H7 (cell line): ENCODE results near the gene KCNJ11. TPM values are rescaled to one million over a fixed set of nuclear protein-coding genes. Genes with fewer than 3 reads are reported as not detected.
A peak's percentile ranks its signal among the peaks of the same experiment; 100 is the strongest.

Experiments used
- DNase-seq: peaks from one replicate; pipeline ENCODE4 v3.0.0; 2012
- H3K27me3 ChIP-seq: 2 replicates; pipeline ENCODE4 v1.6.0; 2011; ENCODE audit warnings: mild to moderate bottlenecking, low read length; ENCODE audit not compliant: control insufficient read depth, insufficient read depth
- H3K36me3 ChIP-seq: replicated peaks from 2 replicates; pipeline ENCODE4 v1.5.1; 2011; ENCODE audit warnings: low read length; ENCODE audit not compliant: control insufficient read depth, insufficient read depth
- H3K4me3 ChIP-seq: 2 replicates; pipeline ENCODE4 v1.5.1; 2011; ENCODE audit warnings: low read depth, mild to moderate bottlenecking, control low read depth, low read length, moderate library complexity; ENCODE audit not compliant: insufficient read depth
- total RNA-seq: library from RNA; depleted of rRNA; stranded (reverse); fragments of >200 nt; shearing (Covaris generic); gene quantifications from 2 replicates; pipeline ENCODE4 v1.2.3, GENCODE V29; 2014

KCNJ11 gene
- total RNA-seq, 1 experiment from 2014 or later = 2.1 TPM

- DNase-seq = no peak
- H3K27me3 ChIP-seq = no peaks in the 10 kb centered on the region
- no peaks in the 10 kb centered on the region for H3K36me3 ChIP-seq
- H3K4me3 ChIP-seq = no peak overlapping the region
Measured at GRCh38 chr11:17414992-17415391, 26.5 kb upstream of the KCNJ11 start.

DNA sequence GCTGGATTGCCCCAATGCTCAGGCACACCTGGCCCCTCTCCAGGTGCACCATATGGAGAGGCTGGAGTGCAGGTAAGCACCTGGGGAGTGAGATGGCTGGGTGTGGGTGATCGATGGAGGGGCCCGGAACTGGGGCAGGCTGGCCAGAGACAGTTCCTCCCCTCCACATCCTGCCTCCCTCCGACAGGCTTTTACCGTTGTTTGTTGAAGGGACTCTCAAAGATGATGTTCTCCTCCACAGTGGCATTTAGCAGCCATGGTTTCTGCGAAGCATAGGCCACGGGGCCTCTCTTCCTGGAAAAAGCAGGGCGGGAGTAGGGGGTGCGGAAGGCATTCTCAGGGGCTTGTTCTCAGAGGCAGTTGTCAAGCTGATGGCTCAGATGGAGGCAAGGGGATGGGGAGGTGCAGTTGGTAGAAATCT lies 25.9 kb upstream of the KCNJ11 start:
- DNase-seq = no peak
- Histone ChIP-seq H3K27me3 (no peaks in the 10 kb centered on the region), H3K4me3 (no peak overlapping the region), H3K36me3 (no peaks in the 10 kb centered on the region)

DNA sequence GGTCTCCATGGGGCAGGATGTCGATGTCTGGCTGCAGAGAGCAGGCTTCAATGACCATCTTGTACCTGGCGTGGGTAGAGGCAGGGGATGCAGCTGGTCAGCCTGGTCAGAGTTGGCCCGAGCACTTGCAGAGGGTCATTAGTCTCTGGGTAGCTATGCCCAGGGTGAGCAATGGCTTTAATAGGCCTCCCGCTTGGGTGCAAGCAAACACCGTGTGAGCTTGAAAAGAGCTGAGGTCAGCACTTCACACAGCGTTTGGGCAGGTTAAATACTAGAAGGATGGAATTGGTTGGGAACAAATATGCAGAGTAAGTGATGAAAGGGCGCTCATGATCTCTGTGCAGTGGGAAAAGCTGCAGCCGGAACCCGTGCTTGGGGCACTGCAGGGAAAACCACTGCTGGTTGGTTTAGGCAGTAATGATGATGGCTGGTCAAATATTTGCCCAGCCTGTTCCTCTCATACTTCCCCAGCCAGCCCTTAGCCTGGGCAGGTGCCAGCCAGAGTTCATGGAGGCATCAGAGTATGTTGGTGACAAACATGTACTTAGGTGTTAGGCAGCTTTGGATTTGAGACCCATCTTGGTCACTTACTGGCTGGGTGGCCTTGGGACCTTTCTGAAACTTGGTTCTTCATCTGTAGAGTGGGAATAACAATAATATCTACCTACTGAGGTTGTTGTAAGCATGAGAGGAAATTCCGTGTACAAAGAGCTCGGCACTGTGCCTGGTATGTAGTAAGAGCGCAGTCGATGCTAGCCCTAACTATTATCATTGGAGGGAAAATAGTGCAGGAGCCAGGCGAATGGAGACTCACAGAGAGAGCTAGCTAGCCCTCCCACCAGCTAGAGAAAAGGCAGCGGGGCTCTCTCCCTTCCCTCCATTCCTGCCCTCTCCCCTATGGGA lies 25.2 kb upstream of the KCNJ11 start:
- Histone ChIP-seq H3K36me3 (no peaks in the 10 kb centered on the region), H3K27me3 (no peaks in the 10 kb centered on the region), H3K4me3 (no peak overlapping the region)
- DNase-seq = no peak

DNA sequence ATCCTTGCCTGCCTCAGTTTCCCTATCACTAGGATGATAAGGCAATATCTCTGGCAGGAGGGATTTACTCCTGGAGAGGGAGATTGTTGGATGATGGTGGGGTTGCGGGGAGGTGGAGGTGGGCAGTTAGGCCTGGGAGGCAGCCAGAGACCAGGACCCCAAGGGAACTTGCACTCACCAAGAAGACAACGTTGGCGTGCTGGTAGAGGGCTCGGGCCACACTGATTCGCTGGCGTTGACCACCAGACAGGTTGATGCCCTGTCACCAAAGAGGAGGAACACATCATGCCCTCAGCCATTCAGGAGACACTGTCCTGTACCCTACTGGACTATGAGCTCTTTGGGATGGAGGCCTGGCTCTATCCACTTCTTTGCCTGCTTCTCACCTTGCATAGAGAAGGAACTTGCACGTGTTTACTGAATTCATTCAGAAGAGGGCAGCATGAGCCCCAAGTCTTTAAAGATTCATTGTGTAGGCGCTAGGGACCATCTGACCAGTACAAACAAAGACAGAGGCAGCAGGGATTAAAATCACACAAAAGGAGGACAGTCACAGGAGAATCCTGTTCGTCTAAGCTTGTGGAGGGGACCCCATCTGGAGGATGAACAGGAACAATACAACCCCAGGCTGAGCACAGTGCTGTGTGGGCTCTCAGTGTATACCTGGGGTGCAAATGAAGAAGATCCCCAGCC lies 24.2 kb upstream of the KCNJ11 start:
- H3K4me3 ChIP-seq = no peak overlapping the region
- DNase-seq = peak; percentile 75
- H3K36me3 ChIP-seq = no peaks in the 10 kb centered on the region
- H3K27me3 ChIP-seq = no peaks in the 10 kb centered on the region

DNA sequence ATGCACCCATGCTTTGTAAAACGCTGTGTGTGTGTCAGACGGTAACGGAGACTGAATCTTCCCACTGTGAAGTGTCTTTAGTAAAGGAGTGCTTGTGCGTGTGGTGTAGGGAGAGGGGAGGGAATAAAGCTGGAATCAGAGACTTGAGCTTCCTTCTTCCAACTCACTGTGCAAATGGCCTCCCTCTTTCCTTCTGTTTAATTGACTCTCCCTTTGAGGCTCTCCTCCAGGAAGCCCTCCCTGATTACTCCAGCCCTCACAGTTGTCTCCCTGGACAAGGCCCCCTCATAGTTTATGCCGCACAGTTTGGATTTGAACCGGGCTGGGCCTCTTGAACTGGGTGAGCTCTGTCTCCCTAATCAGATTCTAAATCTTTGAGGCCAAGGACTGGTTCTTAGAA lies 23.0 kb upstream of the KCNJ11 start:
- no peak for DNase-seq
- Histone ChIP-seq H3K36me3 (no peaks in the 10 kb centered on the region), H3K27me3 (no peaks in the 10 kb centered on the region), H3K4me3 (no peak overlapping the region)

- Histone ChIP-seq H3K36me3 (no peaks in the 10 kb centered on the region), H3K4me3 (no peak overlapping the region), H3K27me3 (no peaks in the 10 kb centered on the region)
- DNase-seq = no peak
Measured at GRCh38 chr11:17410606-17411379, 22.3 kb upstream of the KCNJ11 start.

DNA sequence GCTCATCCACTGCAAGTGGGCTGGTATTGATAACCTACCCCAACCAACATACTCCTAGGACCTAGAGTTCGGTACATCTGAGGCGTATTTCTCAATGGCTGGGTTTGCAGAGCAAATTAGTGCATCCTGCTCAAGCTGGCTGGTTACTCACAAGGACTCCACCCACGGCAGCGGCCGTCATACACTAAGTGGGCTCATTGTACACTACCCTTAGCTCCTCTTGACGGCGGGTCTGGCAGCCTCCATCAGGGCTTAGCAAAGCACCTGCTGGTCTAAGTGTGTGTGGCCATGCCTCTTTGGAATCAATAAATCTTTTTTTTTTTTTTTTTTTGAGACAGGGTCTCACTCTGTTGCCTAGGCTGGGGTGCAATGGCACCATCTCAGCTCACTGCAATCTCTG lies 20.2 kb upstream of the KCNJ11 start:
- no peaks in the 10 kb centered on the region for H3K36me3 ChIP-seq
- H3K4me3 ChIP-seq = no peak overlapping the region
- H3K27me3 ChIP-seq = no peaks in the 10 kb centered on the region
- DNase-seq = no peak

DNA sequence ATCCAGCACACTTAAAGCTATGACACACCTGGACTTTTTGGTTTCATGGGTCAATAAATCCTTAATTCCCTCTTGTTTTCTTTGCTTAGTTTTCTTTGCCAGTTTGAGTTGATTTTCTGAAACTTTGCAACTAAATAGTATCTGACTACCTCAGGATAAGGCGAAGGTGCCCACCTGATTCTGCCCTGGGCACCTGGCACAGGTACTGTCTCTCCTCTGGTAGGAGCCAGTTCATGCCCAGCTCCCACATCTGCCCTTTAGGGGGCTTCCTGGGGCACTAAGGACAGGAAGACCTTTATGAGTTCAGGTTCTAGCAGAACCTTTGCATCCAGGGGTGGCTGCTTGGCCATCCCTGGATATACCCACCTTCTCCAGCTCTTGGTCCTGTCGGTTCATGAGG lies 19.6 kb upstream of the KCNJ11 start:
- no peaks in the 10 kb centered on the region for H3K36me3 ChIP-seq
- DNase-seq = no peak
- H3K4me3 ChIP-seq = no peak overlapping the region
- H3K27me3 ChIP-seq = no peaks in the 10 kb centered on the region

- DNase-seq = no peak
- H3K27me3 ChIP-seq = no peaks in the 10 kb centered on the region
Measured at GRCh38 chr11:17407575-17407974, 19.1 kb upstream of the KCNJ11 start.

DNA sequence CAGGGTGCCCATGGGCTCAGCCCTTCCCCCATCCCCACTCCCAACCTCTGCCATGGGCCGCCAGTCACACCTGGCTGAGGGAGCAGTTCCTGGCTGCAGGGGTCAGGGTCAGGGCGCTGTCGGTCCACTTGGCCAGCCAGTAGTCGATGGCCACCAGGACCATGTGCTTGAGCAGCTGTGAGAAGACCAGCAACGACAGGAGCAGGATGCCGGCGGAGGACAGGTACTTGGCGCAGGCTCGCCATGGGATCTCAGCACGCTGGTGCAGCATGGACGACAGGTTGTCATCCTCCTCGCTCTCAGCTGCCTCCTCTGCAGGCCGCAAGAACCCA lies 18.3 kb upstream of the KCNJ11 start:
- Histone ChIP-seq H3K36me3 (no peaks in the 10 kb centered on the region), H3K4me3 (no peak overlapping the region), H3K27me3 (no peaks in the 10 kb centered on the region)
- DNase-seq = no peak

More at GRCh38 chr11:17407575-17407974, 19.1 kb upstream of the KCNJ11 start:
- no peak overlapping the region for H3K4me3 ChIP-seq
- H3K36me3 ChIP-seq = no peaks in the 10 kb centered on the region

DNA sequence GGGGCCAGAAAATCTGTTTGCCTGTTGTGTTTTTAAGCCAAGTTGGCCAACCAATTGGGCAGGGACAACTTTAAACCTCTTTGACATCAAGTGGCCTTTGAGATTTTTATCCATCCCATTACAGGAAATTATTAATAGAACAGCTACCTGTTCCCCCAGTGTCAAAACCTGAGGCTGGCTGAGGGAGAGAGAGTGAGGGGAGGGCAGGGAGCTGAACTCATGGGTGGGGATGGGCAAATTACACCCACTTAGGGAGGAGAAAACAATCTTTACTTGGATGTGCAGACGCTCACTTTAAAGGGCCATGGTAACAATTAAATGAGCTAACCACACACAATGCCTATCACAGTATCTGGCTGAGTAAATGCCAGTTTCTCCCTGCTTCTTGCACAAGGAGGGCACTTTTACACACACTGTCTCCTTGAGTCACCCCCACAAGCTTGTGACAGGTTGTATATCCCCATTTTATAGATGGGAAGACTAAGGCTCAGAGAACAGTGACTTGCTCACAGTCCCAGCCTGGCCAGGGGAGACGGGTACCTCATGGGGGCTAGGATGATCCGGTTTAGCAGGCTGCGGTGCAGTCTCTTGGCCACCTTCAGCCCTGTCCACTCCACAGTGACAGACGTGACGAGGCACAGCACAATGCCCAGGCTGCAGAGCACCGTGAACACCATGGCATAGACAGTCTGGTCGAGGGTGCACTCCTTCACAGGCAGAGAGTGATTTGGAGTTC lies 17.8 kb upstream of the KCNJ11 start:
- no peaks in the 10 kb centered on the region for H3K27me3 ChIP-seq
- H3K4me3 ChIP-seq = no peak overlapping the region
- no peak for DNase-seq
- H3K36me3 ChIP-seq = no peaks in the 10 kb centered on the region

GRCh38 chr11:17405232-17406005 lies 17.0 kb upstream of the KCNJ11 start:
- H3K36me3 ChIP-seq = no peaks in the 10 kb centered on the region
- peak; percentile 76 for DNase-seq
- no peaks in the 10 kb centered on the region for H3K27me3 ChIP-seq
- H3K4me3 ChIP-seq = no peak overlapping the region

DNA sequence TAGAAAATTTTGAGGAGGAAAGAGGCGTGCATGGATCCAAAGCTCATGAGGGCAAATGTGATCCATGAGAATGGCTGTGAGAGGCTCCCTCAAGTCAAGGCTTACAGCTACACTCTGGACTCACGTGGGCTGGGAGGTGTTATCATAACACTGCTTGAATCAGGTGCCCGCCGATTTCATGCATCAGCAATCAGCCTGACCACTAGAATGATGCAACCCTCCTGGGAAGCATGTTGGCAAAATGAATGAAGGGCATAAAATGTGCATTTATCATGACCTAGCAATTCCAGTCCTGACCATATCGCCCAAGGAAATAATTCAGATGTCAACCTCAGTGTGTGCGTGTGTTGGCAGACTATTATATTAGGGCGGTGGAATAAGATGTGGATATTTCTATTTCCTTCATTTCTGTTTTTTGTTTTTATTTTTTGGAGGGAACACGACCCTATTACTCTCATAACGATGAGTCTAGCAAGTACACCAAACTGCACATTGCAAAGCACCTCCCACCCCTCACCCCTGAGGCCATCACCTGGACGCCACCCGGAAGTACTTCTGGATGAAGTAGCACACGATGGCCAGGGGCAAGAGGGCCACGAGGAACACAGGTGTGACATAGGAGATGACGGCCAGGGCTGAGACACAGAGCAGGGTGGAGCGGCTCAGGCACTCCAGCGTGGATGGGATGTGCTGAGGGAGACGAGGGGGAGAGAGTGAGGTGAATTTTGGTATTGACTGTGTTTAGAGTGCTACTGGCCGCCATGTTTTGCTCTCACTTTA lies 15.7 kb upstream of the KCNJ11 start:
- Histone ChIP-seq H3K36me3 (no peaks in the 10 kb centered on the region), H3K27me3 (no peaks in the 10 kb centered on the region), H3K4me3 (no peak overlapping the region)
- no peak for DNase-seq
